Middle frontal gyrus (tissue), 1 donor: Measurements from ENCODE around the gene TARBP1.

Experiments
- DNase-seq: peaks from one replicate; pipeline ENCODE4 v3.0.0-alpha.2; 2015; ENCODE audit warnings: low spot score; ENCODE audit errors: extremely low spot score

Gene TARBP1

GRCh38 chr1:234355782-234356510 is 123.0 kb downstream of the TARBP1 start:
- DNase-seq = no peak

DNA sequence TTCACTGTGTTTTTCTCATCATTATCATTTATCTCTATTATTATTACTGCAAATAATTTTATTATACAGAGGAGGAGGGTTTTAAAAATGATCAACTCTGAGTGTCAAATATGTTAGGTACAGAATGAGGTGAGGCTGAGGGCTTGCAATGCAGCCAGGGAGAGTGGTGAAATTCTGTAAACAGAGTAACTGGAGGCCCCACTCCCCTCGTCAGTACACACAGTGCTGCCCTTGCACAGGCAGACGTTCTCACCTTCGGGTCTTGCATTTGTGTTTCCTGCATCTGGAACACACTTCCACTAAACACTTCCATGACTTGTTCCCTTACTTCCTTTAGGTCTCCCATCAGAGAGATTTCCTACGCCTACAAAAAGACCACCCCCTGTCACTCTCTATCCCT is 130.0 kb downstream of the TARBP1 start:
- DNase-seq = no peak

DNA sequence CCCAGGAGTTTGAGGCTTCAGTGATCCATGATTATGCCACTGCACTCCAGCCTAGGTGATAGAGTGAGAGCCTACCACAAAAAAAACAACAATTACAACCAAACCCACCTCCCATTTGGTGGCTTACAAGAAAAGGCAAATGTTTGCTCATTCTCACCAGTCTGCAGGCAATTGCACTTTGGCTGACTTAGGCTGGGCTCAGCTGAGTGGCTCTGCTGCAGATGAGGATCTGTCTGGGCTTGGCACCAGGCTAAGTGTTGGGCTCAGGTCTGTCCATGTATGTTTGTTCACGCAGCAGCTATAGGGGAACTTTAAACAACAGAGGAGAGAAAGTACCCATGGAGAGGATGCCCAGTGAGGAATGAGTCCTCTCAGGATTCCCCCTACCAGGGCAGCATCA is 133.7 kb downstream of the TARBP1 start:
- no peak for DNase-seq

DNA sequence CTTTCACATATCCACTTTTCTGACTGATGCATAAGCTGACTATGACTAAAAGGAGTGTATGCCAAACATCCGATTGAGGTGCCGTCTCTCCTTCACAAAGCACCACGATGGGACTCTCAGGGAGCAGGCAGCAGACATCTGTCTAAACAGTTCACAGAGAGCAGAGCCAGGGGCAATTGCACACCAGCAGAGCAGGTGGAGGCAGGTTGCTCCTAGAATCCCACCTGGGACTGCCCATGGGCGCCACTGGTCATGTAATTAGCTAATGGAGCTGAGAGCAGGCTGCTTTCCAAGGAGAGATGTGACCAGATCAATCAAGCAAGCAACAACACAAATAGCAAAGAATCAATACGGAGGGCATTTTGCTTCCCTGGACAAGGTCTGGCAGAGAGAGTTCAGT is 136.2 kb downstream of the TARBP1 start:
- no peak for DNase-seq
